ENCODE results near the gene MACO1.
"Not testable (repeated sequence)": the region's sequence is repeated elsewhere in the genome, so short reads cannot be mapped to it uniquely, and the experiment has no call there.

The MACO1 gene

DNA sequence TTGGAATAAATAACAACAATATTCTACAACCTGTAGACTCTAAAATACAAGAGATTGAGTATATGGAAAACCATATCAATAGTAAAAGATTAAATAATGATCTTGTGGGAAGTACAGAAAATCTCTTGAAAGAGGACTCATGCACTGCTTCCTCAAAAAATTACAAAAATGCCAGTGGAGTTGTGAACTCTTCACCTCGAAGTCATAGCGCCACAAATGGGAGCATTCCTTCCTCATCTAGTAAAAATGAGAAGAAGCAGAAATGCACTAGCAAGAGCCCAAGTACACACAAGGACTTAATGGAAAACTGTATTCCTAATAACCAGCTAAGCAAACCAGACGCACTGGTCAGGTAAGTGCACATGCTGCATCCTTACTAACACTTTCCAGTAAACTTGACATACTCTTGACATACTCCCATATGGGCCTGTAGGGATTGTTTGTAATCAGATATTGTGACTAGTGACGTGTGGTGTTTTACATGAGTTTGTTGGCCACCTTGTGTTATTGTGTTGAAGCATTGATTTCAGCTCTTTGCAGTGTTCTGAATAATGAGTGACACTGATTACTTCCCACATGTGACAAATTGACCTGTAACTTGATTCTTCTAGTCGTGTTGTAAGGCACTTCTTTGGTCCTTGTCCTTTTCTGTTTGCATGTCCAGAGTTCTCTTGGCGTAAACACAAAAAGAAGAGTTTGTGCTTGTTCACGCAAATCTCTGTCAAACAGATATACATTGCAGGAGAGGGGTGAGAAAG, 28.0 kb downstream of the MACO1 start:
- no peak for DNase-seq (ENCODE audit: low spot score)

DNA sequence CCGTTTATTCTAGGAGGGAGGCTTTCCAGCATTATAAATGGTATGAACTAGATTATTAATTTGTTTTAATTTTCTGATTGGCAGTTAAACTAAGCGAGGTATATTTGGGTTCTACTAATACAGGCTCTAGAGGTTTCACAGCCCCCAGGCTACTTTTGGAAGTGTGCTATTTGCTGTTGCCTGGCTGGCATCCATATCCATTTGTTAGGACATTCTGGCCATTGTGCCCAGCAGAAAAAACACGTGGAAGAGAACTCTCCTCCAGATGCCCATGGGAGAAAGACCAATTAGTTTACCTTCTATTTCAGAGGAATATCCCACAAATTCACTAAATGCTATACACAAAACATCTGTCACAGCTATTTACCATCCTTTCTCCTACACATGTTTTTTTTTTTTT, 29.3 kb downstream of the MACO1 start:
- DNase-seq (ENCODE audit: low spot score), result no peak

DNA sequence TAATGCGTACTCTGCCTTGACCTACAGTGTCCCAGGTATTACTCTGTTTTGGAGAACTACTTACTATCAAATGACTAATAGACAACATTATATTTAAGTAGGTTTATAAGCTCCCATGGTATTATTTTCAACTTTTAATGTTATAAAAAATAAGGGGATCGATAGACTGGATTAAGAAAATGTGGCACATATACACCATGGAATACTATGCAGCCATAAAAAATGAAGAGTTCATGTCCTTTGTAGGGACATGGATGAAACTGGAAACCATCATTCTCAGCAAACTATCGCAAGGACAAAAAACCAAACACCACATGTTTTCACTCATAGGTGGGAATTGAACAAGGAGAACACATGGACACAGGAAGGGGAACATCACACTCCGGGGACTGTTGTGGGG, 30.1 kb downstream of the MACO1 start:
- not testable (repeated sequence) for DNase-seq (ENCODE audit: low spot score)

DNA sequence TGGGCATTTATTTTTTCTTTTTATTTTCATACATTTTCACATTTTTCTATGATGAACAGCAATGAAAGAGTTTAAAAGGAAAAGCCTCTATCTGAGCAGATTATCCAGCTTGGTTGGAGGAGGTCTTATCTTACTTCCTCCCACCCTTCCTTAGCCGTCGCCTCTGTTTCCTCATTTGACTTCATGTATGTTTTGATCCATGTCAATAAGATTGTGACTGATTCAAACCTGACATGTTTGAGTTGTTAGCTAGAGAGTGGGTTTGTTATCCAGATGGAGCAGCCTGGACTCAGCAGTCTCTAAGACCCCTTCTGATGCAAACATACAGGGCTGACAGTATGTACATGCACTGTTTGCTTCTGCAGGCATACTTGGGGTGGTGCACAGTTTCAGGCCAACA, 31.2 kb downstream of the MACO1 start:
- no peak for DNase-seq (ENCODE audit: low spot score)

DNA sequence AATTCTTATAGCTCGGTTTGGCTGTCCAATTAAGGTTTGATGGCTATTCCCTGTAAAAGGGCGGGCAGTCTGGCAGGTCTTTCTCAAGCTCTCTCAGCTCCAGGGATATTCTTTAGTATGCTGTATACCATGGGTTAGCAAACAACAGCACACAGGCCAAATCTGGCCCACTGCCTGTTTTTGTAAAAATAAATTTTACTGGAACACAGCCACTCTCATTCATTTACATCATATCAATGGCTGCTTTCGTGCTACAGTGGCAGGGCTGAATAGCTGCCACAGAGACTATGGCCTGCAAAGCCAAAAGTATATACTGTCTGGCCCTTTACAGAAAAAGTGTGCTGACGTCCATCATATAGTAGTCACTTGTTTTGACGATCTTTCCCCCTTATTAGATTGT, 32.0 kb downstream of the MACO1 start:
- no peak for DNase-seq (ENCODE audit: low spot score)

DNA sequence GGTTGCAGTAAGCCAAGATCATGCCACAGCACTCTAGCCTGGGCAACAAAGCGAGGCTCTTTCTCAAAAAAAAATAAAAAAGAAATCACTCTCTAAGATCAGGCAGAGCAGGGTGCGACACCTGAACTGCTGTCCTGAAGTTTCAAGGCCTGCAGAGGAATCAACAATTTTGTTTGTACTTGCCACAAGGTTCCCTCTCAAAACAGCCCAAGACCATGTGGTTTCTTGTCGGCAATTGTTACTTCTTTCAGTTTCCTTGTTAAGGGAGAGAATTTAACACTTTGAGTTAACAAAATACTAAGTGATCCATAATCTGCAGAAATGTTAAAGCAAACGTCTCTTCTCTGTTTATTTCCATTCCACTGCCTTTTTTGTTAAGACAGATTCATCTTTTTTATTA, 36.5 kb downstream of the MACO1 start:
- no peak for DNase-seq (ENCODE audit: low spot score)

DNA sequence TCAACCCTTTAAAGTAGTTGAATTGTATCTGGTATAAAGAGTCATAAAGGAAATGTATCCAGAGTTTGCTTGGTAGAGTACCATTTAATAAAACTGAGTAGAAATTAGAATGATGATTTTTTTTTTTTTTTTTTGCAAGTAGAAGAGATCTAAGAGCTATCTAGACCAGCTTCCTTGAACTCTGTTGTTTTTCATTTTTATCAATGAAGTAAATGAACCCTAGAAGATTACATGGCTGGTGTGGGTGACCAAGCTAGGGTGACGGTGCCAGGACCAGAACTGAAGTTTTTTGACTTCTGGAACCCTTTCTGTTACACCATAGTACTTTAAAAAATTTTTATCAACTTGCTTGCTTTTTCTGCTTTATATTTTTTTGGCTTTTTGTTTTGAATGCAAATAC, 36.9 kb downstream of the MACO1 start:
- DNase-seq (ENCODE audit: low spot score), result no peak

DNA sequence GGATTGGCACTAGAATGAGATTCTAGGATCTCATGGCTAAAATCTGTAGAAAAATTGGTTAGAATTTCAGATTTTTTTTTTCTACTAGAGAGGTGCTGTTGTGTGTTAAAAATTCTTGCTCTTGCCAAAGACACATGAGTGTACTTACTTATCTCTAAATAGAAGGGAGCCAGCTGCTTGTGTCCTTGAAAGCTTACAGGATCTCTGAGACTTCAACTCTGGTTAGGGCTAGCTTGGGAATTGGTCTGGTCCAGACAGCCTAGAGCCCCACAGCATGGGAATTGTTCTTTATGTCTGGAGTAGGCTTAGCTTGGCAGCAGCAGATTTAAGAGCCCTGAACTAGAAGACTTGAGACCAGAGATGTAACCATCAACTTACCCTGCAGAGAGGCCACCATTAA, 37.3 kb downstream of the MACO1 start:
- DNase-seq (ENCODE audit: low spot score), result no peak

DNA sequence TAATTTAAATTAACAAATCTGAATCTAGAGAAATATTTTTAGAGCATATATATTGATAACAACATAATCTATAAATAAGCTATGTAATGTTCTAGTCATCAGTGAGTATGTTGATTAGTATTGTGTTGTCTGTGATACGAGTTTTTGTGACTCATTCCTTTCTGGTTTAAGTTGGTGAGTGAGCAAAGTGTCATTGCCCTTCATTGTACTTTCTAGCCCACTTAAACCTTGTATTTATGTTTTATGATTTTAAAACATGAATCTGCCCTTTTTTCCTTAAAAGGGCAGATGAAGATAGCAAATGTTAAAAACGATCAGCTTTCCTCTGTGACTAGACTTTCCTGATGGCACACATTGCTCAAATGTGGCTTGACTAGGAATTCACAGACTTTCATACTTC, 38.5 kb downstream of the MACO1 start:
- DNase-seq (ENCODE audit: low spot score), result peak; percentile 61

DNA sequence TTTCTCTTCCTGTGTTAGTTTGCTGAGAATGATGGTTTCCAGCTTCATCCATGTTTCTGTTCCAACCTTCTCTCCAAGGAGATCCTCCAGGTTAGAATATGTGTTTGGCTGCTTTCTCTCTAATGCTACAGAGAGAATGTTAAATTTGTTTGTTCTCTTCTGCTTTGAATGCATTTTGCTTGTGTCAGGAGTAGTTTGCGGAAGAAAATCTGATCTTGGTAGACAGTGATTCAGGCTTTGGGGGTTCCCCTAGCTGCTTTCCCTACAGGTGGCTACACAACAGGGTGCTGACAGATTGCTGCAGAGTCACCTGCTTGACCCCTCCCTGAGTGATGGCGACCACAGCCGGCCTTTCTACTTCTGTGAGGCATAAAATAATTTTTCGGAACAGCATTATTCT, 41.8 kb downstream of the MACO1 start:
- DNase-seq (ENCODE audit: low spot score), result no peak

DNA sequence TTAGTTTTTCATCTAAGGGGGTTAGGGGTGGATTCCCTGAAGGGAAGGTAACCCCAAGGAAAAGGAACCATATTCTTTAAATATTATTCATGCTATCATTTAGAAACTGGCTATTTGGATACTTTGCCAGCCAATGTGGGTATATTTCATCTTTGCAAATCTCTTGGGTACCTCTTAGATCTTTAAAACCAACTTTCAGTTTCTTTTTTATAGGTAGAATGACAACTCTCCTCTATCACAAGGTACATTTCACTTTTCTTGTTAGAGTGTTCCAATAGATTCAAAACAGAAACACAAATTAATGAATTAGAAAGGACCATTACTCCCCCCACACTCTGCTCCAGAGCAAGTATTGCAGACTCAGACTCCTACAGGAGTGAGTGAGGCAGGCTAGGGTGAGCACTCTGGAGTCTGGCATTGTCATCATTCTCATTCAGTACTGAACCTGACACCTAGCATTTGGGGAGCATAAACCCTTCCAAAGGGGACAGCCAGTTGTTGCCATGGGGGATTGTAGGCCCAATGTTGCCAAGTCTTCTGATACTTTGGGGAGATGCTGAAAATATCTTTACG, 43.0 kb downstream of the MACO1 start:
- DNase-seq (ENCODE audit: low spot score), result no peak

DNA sequence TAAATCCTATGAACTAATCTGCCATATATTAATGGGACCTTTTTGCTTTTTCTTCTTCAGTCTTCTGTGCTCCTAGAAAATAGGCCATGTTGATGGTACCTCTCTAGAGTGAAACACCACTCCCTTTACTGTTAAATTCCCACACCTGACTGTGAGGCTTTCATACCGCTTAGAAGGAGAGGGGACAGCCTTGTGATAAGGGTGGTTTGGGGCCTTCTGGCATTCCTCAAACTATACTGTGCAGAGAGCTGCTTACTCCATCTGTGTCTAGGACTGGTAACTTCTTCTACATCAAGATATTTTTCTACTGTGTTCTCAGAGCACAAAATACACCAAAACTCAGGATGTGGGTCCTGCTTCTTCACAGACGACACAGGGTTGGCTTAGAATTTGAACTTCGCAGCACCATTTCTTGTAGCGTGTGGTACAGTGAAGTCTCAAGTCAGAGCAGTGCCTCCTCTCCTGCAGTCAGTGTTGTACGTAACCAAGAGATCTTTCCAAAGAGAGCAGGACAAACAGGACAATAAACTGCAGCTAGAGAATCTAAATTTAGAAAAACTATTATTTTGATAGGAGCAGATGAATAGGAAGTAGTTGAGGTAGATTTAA, 43.8 kb downstream of the MACO1 start:
- no peak for DNase-seq (ENCODE audit: low spot score)

DNA sequence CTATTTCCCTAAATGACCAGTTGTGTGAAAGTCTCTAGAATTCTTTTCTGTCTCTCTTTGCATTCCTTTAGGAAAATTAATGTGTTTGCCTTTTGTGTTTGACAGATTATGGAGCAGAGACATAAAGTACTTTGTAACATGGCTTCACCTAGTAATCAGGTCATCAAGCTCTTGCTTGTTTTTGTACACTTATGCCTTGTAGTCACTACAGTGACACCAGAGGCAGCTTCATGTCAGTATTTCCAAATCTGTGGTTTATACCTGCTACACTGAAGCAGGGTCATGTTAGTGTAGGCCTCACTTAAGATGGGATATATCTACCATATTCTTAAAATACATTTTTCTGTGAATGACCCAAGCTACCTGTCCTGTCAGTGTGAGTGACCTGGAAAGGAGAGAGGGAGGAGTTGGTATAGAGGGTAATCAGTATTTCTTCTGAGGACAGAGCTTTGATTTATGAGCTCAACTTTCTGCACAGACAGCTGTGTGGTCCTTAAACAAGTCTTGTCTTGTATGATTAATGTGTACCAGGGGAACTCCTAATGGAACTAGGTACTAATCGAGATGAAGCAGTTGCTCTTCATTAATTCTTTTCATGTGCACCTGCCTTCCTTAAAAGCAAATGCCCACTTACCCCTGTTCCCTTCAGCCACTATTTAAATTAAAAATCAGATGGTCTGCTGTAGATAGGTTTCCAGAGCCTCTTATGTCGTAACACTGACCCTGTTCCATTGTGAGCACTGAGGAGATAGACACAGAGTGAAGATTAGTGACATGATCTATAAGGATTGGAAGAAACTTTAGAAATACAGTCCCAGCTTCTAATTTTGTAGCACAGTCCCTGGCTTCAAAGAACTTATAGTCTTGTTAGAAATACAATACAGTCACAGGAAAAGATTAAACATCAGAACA, 45.7 kb downstream of the MACO1 start:
- DNase-seq (ENCODE audit: low spot score), result no peak

DNA sequence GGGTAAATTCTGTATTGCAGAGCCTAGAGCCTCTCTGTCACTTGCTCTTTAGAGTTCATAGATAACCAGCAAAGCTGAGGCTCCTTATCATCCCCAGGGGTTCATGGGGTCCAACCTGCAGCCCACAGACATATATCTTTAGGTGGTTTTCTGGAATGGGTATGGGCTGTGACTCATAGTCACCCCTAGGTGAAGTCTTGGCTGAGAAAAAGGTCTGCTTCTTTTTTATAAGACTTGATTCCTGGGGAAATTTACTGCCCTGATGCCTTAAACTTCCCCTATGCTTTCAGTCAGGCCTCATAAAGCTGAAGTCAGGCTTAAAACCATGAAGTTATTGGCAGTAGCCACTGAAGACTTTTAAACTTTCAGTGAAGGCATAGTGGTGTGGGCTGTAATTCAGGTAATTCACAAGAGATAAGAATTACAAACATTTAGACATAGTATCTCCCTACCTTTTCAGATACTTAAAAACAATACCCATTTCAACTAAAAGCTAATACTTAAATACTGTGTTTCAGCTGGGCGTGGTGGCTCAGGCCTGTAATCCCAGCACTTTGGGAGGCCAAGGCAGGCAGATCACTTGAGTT, 46.8 kb downstream of the MACO1 start:
- no peak for DNase-seq (ENCODE audit: low spot score)

DNA sequence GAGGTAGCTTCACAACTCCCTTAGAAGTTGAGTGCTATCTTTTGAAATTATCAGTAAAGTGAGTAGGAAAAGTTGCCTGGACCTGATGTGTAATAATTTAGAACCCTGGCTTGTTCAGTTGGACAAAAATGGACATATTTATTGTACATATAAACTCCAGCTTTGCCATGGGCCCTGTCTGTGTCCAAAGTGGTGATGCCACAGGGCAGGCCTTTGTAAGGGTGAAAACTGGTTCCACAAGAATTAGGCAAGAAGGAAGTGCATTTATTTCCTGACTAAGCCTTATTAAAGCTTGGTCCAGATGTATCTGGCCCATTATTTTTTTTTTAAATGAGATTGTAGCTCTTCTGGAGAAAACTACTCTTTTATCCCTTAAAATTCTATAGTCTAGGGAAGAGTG, 47.9 kb downstream of the MACO1 start:
- DNase-seq (ENCODE audit: low spot score), result no peak

DNA sequence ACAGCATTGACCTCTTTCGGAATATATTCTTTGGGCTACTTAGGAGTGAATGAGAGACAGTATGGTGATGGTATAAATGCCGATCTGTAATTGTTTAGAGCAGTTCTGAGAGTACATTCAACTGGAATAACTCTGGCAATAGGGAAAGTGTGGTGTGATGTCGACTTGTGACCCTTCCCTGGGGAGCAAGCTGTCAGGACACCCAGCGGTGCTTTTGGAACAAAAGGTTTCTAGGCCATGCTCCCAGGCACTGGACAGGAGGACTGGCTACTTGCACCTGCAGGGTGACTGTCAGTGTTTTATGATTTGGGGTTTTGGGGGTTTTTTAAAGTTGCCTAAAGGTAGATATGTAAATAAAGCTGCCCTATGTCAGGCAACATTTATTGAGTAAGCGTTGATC, 50.9 kb downstream of the MACO1 start:
- DNase-seq (ENCODE audit: low spot score), result no peak

DNA sequence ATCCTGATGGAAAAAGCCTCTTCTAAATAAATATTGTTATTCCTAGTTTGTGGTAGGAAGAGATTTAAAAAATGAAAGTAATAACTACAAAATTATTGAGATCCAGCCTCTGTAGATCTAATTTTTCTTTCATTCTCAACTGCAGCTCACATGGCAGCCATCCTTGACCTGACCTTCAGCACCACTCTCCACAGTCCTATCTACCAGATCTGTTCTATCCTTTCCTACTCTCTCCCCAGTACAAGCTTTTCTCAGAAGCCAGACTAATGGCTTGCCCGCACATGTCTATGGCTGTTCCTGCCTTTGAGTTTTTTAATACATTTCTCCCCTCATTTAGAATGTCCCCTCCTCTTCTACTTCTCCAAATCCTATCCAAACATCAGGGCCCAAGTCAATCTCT, 51.5 kb downstream of the MACO1 start:
- DNase-seq (ENCODE audit: low spot score), result no peak

DNA sequence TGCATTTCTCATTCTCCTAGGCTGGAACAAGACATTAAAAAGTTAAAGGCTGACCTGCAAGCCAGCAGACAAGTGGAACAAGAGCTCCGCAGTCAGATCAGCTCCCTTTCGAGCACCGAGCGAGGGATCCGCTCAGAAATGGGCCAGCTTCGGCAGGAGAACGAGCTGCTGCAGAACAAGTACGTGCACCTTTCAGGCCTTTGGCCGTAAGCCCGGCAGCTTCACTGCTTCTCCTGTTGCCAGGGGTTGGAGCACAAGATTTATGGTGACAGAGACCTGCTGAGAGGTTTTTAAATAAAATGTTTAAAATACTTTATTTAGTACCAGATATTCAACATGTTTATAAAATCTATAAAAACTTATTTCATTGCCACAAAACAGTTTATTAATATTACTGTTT, 53.4 kb downstream of the MACO1 start:
- DNase-seq (ENCODE audit: low spot score), result no peak

DNA sequence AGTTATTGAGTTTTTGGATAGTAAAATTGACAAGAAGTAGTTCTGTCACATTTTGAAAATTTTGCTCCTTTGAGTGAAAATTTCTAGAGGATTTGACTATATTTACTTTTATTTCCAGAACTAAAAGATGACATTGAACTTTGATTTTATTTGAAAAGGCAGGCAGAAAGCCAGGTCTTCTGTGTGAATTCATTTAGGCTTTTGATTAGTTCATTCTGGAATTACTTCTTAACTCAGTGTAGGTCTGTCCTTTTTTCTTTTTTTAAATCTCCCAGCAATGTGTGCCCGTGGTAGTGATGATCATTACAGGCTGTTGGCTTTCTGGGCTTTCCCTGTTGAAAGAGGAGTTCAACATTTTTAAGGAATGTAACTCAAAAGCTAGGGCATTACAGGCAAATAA, 53.8 kb downstream of the MACO1 start:
- DNase-seq (ENCODE audit: low spot score), result no peak

DNA sequence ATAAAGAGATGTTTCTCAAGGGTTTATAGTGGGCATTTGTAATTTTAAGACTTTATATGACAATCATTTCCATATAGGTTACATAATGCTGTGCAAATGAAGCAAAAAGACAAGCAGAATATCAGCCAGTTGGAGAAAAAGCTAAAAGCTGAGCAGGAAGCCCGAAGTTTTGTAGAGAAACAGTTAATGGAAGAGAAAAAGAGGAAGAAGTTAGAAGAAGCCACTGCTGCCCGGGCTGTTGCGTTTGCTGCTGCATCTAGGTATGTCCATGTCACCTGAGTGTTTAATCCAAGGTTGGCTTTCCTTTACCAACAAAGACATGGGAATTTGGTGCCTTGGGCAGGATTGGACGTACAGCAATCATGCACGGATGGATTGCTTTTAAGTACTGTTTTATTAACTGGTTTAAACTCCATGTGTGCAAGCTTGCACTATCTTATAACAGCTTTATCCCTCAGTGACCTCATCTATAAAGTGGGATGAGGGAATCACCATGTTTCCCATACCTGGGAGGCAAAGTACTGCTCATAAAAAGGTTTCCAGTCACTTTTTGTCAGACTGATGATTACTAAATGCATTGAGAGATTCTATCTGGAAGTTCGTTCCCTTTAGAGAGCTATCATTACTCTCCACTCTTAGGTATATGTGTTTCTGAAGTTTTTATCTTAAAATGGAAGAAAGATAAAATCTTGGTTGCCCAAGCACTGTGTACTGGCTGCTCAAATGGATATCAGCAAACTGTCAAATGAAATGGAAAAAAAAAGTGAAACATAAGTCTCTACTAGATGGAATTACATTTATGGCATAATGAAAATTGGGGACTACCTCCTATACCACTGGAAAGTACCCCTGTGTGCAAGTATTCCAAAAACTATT, 55.1 kb downstream of the MACO1 start:
- no peak for DNase-seq (ENCODE audit: low spot score)

DNA sequence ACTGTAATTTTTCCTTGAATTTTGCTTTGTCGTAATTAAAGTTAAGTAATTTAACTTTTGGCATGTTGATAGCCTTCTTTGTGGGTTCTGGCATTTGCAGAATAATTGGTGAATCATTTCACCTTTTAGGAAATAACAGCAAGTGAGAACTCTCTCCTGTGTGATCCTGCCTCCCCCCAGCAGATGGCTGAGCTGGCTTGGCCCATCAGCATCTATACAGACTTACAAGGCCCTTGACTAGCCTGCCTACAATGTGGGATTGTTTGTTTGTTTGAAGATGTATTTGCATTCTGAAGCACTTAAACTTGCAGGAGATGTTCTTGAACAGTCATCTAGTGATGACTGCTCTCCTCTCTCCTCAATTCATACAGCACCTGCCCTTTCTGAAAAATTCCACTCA, 55.9 kb downstream of the MACO1 start:
- DNase-seq (ENCODE audit: low spot score), result peak; percentile 9

Data from RKO (cell line).